ENCODE data around the gene ELFN2. TPM values are rescaled to one million over a fixed set of nuclear protein-coding genes. Genes with fewer than 3 reads are reported as not detected.

The ELFN2 gene
- polyA plus RNA-seq, 1 experiment, result 2.6 TPM

- no peak for TF ChIP-seq CTCF (IDR thresholded peaks at IDR 0.05; ENCODE audit: low read depth, low read length)
- Histone ChIP-seq H3K9me3 (ENCODE audit: control insufficient read depth, insufficient read depth, low read length) (no peaks in the 10 kb centered on the region), H3K27ac (ENCODE audit: low read depth, low read length) (no peak overlapping the region), H3K4me3 (ENCODE audit: low read depth, low read length) (no peak overlapping the region), H3K27me3 (ENCODE audit: control insufficient read depth, insufficient read depth, low read length) (peaks cover 8% of the 10 kb centered on the region)
- DNase-seq (ENCODE audit: low read depth, low spot score), result no peak
- ChIA-PET POLR2A (no interaction called here), CTCF (interaction anchor here (1.9 kb wide), 1 partner anchor 93 kb away, joined by 6 read pairs; no protein-coding TSS in a partner anchor)
Observed at GRCh38 chr22:37337204-37337943, 89.9 kb downstream of the ELFN2 start.

GRCh38 chr22:37336579-37336978 lies 90.7 kb downstream of the ELFN2 start:
- DNase-seq (ENCODE audit: low read depth, low spot score), result no peak
- peaks cover 8% of the 10 kb centered on the region for H3K27me3 ChIP-seq (ENCODE audit: control insufficient read depth, insufficient read depth, low read length)
- no peak overlapping the region for H3K4me3 ChIP-seq (ENCODE audit: low read depth, low read length)
- ChIA-PET POLR2A (no interaction called here), CTCF (interaction anchor here (0.6 to 1.9 kb wide), 2 partner anchors 9 to 94 kb away, joined by 5 to 6 read pairs; no protein-coding TSS in a partner anchor)
- H3K9me3 ChIP-seq (ENCODE audit: control insufficient read depth, insufficient read depth, low read length), result no peaks in the 10 kb centered on the region
- no peak for TF ChIP-seq CTCF (IDR thresholded peaks at IDR 0.05; ENCODE audit: low read depth, low read length)
- H3K27ac ChIP-seq (ENCODE audit: low read depth, low read length), result no peak overlapping the region

- DNase-seq (ENCODE audit: low read depth, low spot score), result no peak
- Histone ChIP-seq H3K27me3 (ENCODE audit: control insufficient read depth, insufficient read depth, low read length) (peaks cover 3% of the 10 kb centered on the region), H3K9me3 (ENCODE audit: control insufficient read depth, insufficient read depth, low read length) (no peaks in the 10 kb centered on the region), H3K4me3 (ENCODE audit: low read depth, low read length) (no peak overlapping the region), H3K27ac (ENCODE audit: low read depth, low read length) (no peak overlapping the region)
- CTCF ChIA-PET, result interaction anchor here (1.9 kb wide), 1 partner anchor 94 kb away, joined by 6 read pairs; no protein-coding TSS in a partner anchor
- POLR2A ChIA-PET, result no interaction called here
- no peak for TF ChIP-seq CTCF (IDR thresholded peaks at IDR 0.05; ENCODE audit: low read depth, low read length)
Observed at GRCh38 chr22:37335806-37336199, 91.5 kb downstream of the ELFN2 start.

- peak overlapping the region; percentile 17 for H3K4me3 ChIP-seq (ENCODE audit: low read depth, low read length)
- peaks cover 3% of the 10 kb centered on the region for H3K27me3 ChIP-seq (ENCODE audit: control insufficient read depth, insufficient read depth, low read length)
- no peak for DNase-seq (ENCODE audit: low read depth, low spot score)
- ChIA-PET POLR2A (no interaction called here), CTCF (interaction anchor here (0.8 to 1.9 kb wide), 4 partner anchors 18 to 123 kb away, joined by 3 to 10 read pairs (median 6); no protein-coding TSS in a partner anchor)
- TF ChIP-seq CTCF (IDR thresholded peaks at IDR 0.05; ENCODE audit: low read depth, low read length), result no peak
- H3K27ac ChIP-seq (ENCODE audit: low read depth, low read length), result no peak overlapping the region
- no peaks in the 10 kb centered on the region for H3K9me3 ChIP-seq (ENCODE audit: control insufficient read depth, insufficient read depth, low read length)
Observed at GRCh38 chr22:37334859-37335805, 92.1 kb downstream of the ELFN2 start.
